HL-60 (cell line): ENCODE data around the gene ADAMTS17.

ENCODE experiments used
- CTCF ChIP-seq: IDR thresholded peaks from one replicate; pipeline ENCODE4 v1.5.1; 2011; ENCODE audit warnings: low read length, control low read depth, inconsistent platforms; ENCODE audit not compliant: insufficient read depth
- GABPA ChIP-seq: IDR thresholded peaks from 2 replicates; pipeline ENCODE4 v1.6.1; 2012; ENCODE audit warnings: low read depth
- POLR2AphosphoS5 ChIP-seq: IDR thresholded peaks from 2 replicates; pipeline ENCODE4 v1.6.1; 2012; ENCODE audit warnings: low read depth

GRCh38 chr15:100309109-100310040, 32.4 kb downstream of the ADAMTS17 start:
- TF ChIP-seq POLR2AphosphoS5 (no peak), GABPA (no peak), CTCF (no peak)
